ENCODE results near the gene SLC34A1. TPM values are rescaled to one million over a fixed set of nuclear protein-coding genes. Genes with fewer than 3 reads are reported as not detected.

The SLC34A1 gene
- total and polyA plus RNA-seq, 2 of the 13 experiments (the other 11 are each of a cell fraction or from before 2014, with no cell fraction given) = 0.03 to 0.20 TPM

DNA sequence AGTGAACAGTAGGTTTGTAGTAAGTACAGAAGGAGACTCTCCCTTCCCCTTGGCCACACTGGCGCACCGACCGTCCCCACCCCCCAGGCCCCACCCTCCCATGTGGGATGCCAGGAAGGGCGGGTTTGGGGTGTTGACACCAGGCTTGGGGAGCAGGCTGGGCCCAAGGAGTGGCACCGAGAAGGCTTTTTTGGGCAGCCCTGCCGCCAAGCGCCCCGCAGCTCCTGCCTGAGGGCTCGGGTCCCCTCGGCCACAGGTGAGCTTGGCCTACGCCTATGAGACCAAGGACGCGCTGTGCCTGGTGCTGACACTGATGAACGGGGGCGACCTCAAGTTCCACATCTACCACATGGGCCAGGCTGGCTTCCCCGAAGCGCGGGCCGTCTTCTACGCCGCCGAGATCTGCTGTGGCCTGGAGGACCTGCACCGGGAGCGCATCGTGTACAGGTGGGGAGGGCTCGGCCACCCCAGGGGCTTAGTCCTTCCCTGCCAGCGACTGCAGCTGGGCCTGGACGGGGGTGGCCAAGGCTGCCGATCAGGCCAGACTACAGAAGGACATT lies 49.5 kb downstream of the SLC34A1 start:
- Histone ChIP-seq H3K4me1 (ENCODE audit: insufficient read depth, low read length) (peaks cover 39% of the 10 kb centered on the region), H3K36me3 (replicated peaks in 1 of 2; ENCODE audit: control insufficient read depth in 1 of 2, insufficient read depth in 2 of 2, low read length in 2 of 2) (peaks cover 22 to 30% of the 10 kb centered on the region in 2 experiments; a peak in 4 of 5 replicates), H4K20me1 (ENCODE audit: insufficient read depth, low read length) (no peaks in the 10 kb centered on the region), H3K4me2 (ENCODE audit: low read depth, low read length) (no peak overlapping the region), H3K79me2 (ENCODE audit: insufficient read depth, low read length) (no peaks in the 10 kb centered on the region), H2AFZ (ENCODE audit: low read length) (no peak overlapping the region), H3K27ac (ENCODE audit: extremely low read length, insufficient read depth, low read length) (no peak overlapping the region), H3K27me3 (ENCODE audit: control insufficient read depth in 1 of 2, insufficient read depth in 2 of 2, low read length in 2 of 2) (no peaks in the 10 kb centered on the region), H3K9ac (ENCODE audit: insufficient read depth, low read depth, low read length) (no peak overlapping the region), H3K9me3 (ENCODE audit: low read length) (no peaks in the 10 kb centered on the region), H3K4me3 (replicated peaks in 1 of 3; ENCODE audit: insufficient read depth in 1 of 3, low read depth in 2 of 3, low read length in 3 of 3) (no peak overlapping the region)
- ATAC-seq (no peak), DNase-seq (ENCODE audit: low spot score) (no peak), FAIRE-seq (no peak)
- no TSS peak for BruUV-seq (replicated peaks)
- in situ Hi-C loops (cut with HindIII; ENCODE audit: extremely low pct_ligation_motif_present, low pct_unique_long_range_greater_than_20kb) (no loop called here), intact Hi-C loops (cut with micrococcal nuclease; ENCODE audit: unreplicated experiment) (no loop called here)
- WGBS (ENCODE audit: low lambda C conversion rate) = 96% methylated on average over 15 of the region's 29 CpGs
- POLR2A ChIA-PET = interaction anchor here (1.0 kb wide), 1 partner anchor 29 kb away, joined by 4 read pairs; no protein-coding TSS in a partner anchor
- CTCF ChIA-PET (ENCODE audit: low intra/inter-chr PET ratio, low total read pairs) = no interaction called here
- TF ChIP-seq, protein P1, sequence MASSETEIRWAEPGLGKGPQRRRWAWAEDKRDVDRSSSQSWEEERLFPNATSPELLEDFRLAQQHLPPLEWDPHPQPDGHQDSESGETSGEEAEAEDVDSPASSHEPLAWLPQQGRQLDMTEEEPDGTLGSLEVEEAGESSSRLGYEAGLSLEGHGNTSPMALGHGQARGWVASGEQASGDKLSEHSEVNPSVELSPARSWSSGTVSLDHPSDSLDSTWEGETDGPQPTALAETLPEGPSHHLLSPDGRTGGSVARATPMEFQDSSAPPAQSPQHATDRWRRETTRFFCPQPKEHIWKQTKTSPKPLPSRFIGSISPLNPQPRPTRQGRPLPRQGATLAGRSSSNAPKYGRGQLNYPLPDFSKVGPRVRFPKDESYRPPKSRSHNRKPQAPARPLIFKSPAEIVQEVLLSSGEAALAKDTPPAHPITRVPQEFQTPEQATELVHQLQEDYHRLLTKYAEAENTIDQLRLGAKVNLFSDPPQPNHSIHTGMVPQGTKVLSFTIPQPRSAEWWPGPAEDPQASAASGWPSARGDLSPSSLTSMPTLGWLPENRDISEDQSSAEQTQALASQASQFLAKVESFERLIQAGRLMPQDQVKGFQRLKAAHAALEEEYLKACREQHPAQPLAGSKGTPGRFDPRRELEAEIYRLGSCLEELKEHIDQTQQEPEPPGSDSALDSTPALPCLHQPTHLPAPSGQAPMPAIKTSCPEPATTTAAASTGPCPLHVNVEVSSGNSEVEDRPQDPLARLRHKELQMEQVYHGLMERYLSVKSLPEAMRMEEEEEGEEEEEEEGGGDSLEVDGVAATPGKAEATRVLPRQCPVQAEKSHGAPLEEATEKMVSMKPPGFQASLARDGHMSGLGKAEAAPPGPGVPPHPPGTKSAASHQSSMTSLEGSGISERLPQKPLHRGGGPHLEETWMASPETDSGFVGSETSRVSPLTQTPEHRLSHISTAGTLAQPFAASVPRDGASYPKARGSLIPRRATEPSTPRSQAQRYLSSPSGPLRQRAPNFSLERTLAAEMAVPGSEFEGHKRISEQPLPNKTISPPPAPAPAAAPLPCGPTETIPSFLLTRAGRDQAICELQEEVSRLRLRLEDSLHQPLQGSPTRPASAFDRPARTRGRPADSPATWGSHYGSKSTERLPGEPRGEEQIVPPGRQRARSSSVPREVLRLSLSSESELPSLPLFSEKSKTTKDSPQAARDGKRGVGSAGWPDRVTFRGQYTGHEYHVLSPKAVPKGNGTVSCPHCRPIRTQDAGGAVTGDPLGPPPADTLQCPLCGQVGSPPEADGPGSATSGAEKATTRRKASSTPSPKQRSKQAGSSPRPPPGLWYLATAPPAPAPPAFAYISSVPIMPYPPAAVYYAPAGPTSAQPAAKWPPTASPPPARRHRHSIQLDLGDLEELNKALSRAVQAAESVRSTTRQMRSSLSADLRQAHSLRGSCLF (CRISPR knock-in tag; IDR thresholded peaks at IDR 0.05; ENCODE audit: borderline replicate concordance) = no peak
- peak; percentile 4; the same call in 1 of the 2 replicates for TF ChIP-seq GABPB1 (CRISPR knock-in tag; IDR thresholded peaks at IDR 0.05)
- TF ChIP-seq AGO1 (IDR thresholded peaks at IDR 0.05; ENCODE audit: low read depth, low read length, poor library complexity, severe bottlenecking) = peak; percentile 94
- TF ChIP-seq NFE2 (CRISPR knock-in tag; IDR thresholded peaks at IDR 0.05) = no peak
- TF ChIP-seq, protein P2, sequence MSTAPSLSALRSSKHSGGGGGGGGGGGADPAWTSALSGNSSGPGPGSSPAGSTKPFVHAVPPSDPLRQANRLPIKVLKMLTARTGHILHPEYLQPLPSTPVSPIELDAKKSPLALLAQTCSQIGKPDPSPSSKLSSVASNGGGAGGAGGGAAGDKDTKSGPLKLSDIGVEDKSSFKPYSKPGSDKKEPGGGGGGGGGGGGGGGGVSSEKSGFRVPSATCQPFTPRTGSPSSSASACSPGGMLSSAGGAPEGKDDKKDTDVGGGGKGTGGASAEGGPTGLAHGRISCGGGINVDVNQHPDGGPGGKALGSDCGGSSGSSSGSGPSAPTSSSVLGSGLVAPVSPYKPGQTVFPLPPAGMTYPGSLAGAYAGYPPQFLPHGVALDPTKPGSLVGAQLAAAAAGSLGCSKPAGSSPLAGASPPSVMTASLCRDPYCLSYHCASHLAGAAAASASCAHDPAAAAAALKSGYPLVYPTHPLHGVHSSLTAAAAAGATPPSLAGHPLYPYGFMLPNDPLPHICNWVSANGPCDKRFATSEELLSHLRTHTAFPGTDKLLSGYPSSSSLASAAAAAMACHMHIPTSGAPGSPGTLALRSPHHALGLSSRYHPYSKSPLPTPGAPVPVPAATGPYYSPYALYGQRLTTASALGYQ (CRISPR knock-in tag; IDR thresholded peaks at IDR 0.05) = no peak
- no peak for TF ChIP-seq ZNF782 (CRISPR knock-in tag; IDR thresholded peaks at IDR 0.05; ENCODE audit: borderline replicate concordance)
- TF ChIP-seq AGO2 (optimal IDR thresholded peaks at IDR 0.05; ENCODE audit: low read depth, low read length) = peak; percentile 90
- no peak for TF ChIP-seq PPARG (CRISPR knock-in tag; conservative IDR thresholded peaks at IDR 0.05)
- TF ChIP-seq RBFOX2 (IDR thresholded peaks at IDR 0.05; ENCODE audit: low read depth, low read length) = peak; percentile 71
- peak; percentile 25; the same call in 1 of the 2 replicates for TF ChIP-seq POLR2G (IDR thresholded peaks at IDR 0.05; ENCODE audit: low read depth, low read length)
- no peak for TF ChIP-seq ONECUT2 (CRISPR knock-in tag; IDR thresholded peaks at IDR 0.05)
